ENCODE data around the gene CYP4F22. TPM values are rescaled to one million over a fixed set of nuclear protein-coding genes. Genes with fewer than 3 reads are reported as not detected.

CYP4F22 gene
- total and polyA plus RNA-seq, 9 of the 15 experiments (the other 6 are each of a cell fraction or from before 2014, with no cell fraction given), result not detected

- no peak for TF ChIP-seq CLOCK (CRISPR knock-in tag; IDR thresholded peaks at IDR 0.05; ENCODE audit: borderline replicate concordance)
- TF ChIP-seq TEAD4 (IDR thresholded peaks at IDR 0.05; ENCODE audit: low read length), result no peak
- TF ChIP-seq TEAD4 (CRISPR knock-in tag; IDR thresholded peaks at IDR 0.05; ENCODE audit: borderline replicate concordance), result no peak
- TF ChIP-seq FOS (IDR thresholded peaks at IDR 0.05; ENCODE audit: extremely low read depth, insufficient read length), result no peak
- TF ChIP-seq STAT5A (IDR thresholded peaks at IDR 0.05; ENCODE audit: borderline replicate concordance, low read length), result no peak
Observed at GRCh38 chr19:15563931-15564330, 55.6 kb downstream of the CYP4F22 start (continued).

- no peaks in the 10 kb centered on the region for H3K36me3 ChIP-seq (ENCODE audit: control insufficient read depth, insufficient read depth, low read length)
- no TSS peak for BruUV-seq (replicated peaks)
- no peaks in the 10 kb centered on the region for H3K79me2 ChIP-seq (ENCODE audit: control insufficient read depth, insufficient read depth, low read length)
- H3K9me1 ChIP-seq (ENCODE audit: control insufficient read depth, insufficient read depth, low read length), result no peaks in the 10 kb centered on the region
- DNase-seq (ENCODE audit: extremely low read depth in 1 of 4, low spot score in 3 of 4), result no peak
- H3K9ac ChIP-seq (ENCODE audit: insufficient read depth in 1 of 2, low read depth in 2 of 2, low read length in 2 of 2), result no peak overlapping the region
- ChIA-PET CTCF (ENCODE audit: low intra/inter-chr PET ratio) (no interaction called here), POLR2A (interaction anchor here (0.6 to 0.8 kb wide), 2 partner anchors 30 to 441 kb away, joined by 3 read pairs; no protein-coding TSS in a partner anchor)
- FAIRE-seq, result no peak
- intact Hi-C loops (cut with micrococcal nuclease), result no loop called here
- no peak for ATAC-seq
- in situ Hi-C loops (cut with MboI), result loop anchor here (25.0 kb wide), 1 partner anchor 702 kb away; no protein-coding TSS in a partner anchor
- no peak overlapping the region for H3K4me2 ChIP-seq (ENCODE audit: insufficient read depth, low read length)
- peaks cover 4 to 13% of the 10 kb centered on the region in 2 experiments; a peak in 3 of 5 replicates for H3K4me1 ChIP-seq (replicated peaks in 1 of 2; ENCODE audit: control insufficient read depth in 2 of 2, insufficient read depth in 2 of 2, low read length in 2 of 2)
- WGBS (ENCODE audit: insufficient coverage, low coverage, missing lambda C conversion rate), result 0% methylated on average over 6 of the region's 7 CpGs
- H3K27me3 ChIP-seq (ENCODE audit: control insufficient read depth in 2 of 2, insufficient read depth in 2 of 2, low read length in 2 of 2), result peaks cover 2 to 13% of the 10 kb centered on the region in 2 experiments; a peak in 3 of 5 replicates
- H3K9me3 ChIP-seq (replicated peaks; ENCODE audit: control insufficient read depth, insufficient read depth, low read depth, low read length), result no peaks in the 10 kb centered on the region; the same call in 1 of the 2 replicates
- no peaks in the 10 kb centered on the region; the same call in 1 of the 2 replicates for H4K20me1 ChIP-seq (replicated peaks; ENCODE audit: control insufficient read depth, insufficient read depth, low read length)
- no peak overlapping the region for H3K27ac ChIP-seq (ENCODE audit: extremely low read depth, low read depth, low read length)
- H3K4me3 ChIP-seq, result no peak overlapping the region
- H2AFZ ChIP-seq (ENCODE audit: low read depth, low read length), result no peak overlapping the region
- TF ChIP-seq CBX5 (IDR thresholded peaks at IDR 0.05; ENCODE audit: borderline replicate concordance, low read depth) (no peak), FOXA1 (IDR thresholded peaks at IDR 0.05; ENCODE audit: borderline replicate concordance) (no peak), ZNF311 (CRISPR knock-in tag; IDR thresholded peaks at IDR 0.05) (no peak)
Observed at GRCh38 chr19:15564534-15565168, 56.3 kb downstream of the CYP4F22 start.

Data from K562 (cell line).